Activated naive CD4-positive, alpha-beta T cell treated with anti-CD3 and anti-CD28 coated beads, Interleukin-2, amount 50 U/mL, for 16 hours (primary cell): ENCODE data around the gene FMNL2.
"Not testable (repeated sequence)": the region's sequence is repeated elsewhere in the genome, so short reads cannot be mapped to it uniquely, and the experiment has no call there.

ENCODE experiments used
- DNase-seq: peaks from one replicate; pipeline ENCODE4 v3.0.0-alpha.2; 2020

Gene FMNL2

GRCh38 chr2:152499896-152500735 lies 165.1 kb downstream of the FMNL2 start:
- DNase-seq, result no peak

- DNase-seq, result no peak
Observed at GRCh38 chr2:152500772-152501171, 165.8 kb downstream of the FMNL2 start.

- no peak for DNase-seq
Observed at GRCh38 chr2:152501666-152502065, 166.7 kb downstream of the FMNL2 start.

- no peak for DNase-seq
Observed at GRCh38 chr2:152504618-152505017, 169.6 kb downstream of the FMNL2 start.

- DNase-seq, result no peak
Observed at GRCh38 chr2:152505495-152505906, 170.5 kb downstream of the FMNL2 start.

GRCh38 chr2:152506843-152507242 lies 171.9 kb downstream of the FMNL2 start:
- no peak for DNase-seq

GRCh38 chr2:152507907-152508306 lies 172.9 kb downstream of the FMNL2 start:
- DNase-seq, result no peak

GRCh38 chr2:152508446-152508845 lies 173.5 kb downstream of the FMNL2 start:
- no peak for DNase-seq

- DNase-seq, result no peak
Observed at GRCh38 chr2:152509772-152510491, 175.0 kb downstream of the FMNL2 start.

- DNase-seq, result no peak
Observed at GRCh38 chr2:152510621-152511020, 175.6 kb downstream of the FMNL2 start.

- DNase-seq, result no peak
Observed at GRCh38 chr2:152511981-152512380, 177.0 kb downstream of the FMNL2 start.

- DNase-seq, result no peak
Observed at GRCh38 chr2:152513029-152513428, 178.1 kb downstream of the FMNL2 start.

- DNase-seq, result no peak
Observed at GRCh38 chr2:152513681-152514080, 178.7 kb downstream of the FMNL2 start.

GRCh38 chr2:152518034-152518433 lies 183.1 kb downstream of the FMNL2 start:
- no peak for DNase-seq

- DNase-seq, result no peak
Observed at GRCh38 chr2:152518641-152519580, 183.9 kb downstream of the FMNL2 start.

GRCh38 chr2:152519581-152519952 lies 184.6 kb downstream of the FMNL2 start:
- no peak for DNase-seq

GRCh38 chr2:152520759-152521158 lies 185.8 kb downstream of the FMNL2 start:
- DNase-seq, result no peak

- DNase-seq, result not testable (repeated sequence)
Observed at GRCh38 chr2:152522446-152522845, 187.5 kb downstream of the FMNL2 start.

GRCh38 chr2:152523091-152523490 lies 188.1 kb downstream of the FMNL2 start:
- no peak for DNase-seq

- DNase-seq, result no peak
Observed at GRCh38 chr2:152525277-152525838, 190.4 kb downstream of the FMNL2 start.

- no peak for DNase-seq
Observed at GRCh38 chr2:152529420-152530115, 194.6 kb downstream of the FMNL2 start.

GRCh38 chr2:152532241-152532640 lies 197.3 kb downstream of the FMNL2 start:
- no peak for DNase-seq
